Spleen (tissue), 7 donors: ENCODE measurements around the gene VPS37D.

ENCODE experiments used
- CTCF ChIP-seq, 11 experiments: fragments of 200-600 bp in 7 of 11; fragments of 450-650 bp in 4 of 11; sonication (generic) in 4 of 11; IDR thresholded peaks in 8 of 11; conservative IDR thresholded peaks in 3 of 11; 1 replicate in 7 of 11; 2 replicates in 4 of 11; pipeline versions ENCODE4 v1.4.0 to v1.8.0; 2016 to 2021; ENCODE audit warnings: antibody characterized with exemption in 11 of 11, inconsistent platforms in 4 of 11, mild to moderate bottlenecking in 1 of 11
- POLR2A ChIP-seq, 3 donors: fragments of 450-650 bp; IDR thresholded peaks; one replicate each; pipeline ENCODE4 v1.5.1; 2017; ENCODE audit warnings: antibody characterized with exemption in 3 of 3, mild to moderate bottlenecking in 1 of 3
- donor health status: DM: no; HTN: no; CAD: no; lungs with moderate emphysema.
- donor health status: DM: no; HTN: no; CAD: no.
- donor health status: DM: no; HTN: no; CAD: no.

GRCh38 chr7:73678862-73679261 lies 11.2 kb downstream of the VPS37D start:
- TF ChIP-seq CTCF (IDR thresholded peaks at IDR 0.05 in 8 of 11, conservative IDR thresholded peaks at IDR 0.05 in 3 of 11) (no peak), POLR2A (IDR thresholded peaks at IDR 0.05) (no peak)
